Kidney epithelial cell (primary cell): ENCODE data around the gene HSD17B4. TPM values are rescaled to one million over a fixed set of nuclear protein-coding genes. Genes with fewer than 3 reads are reported as not detected.
A peak's percentile ranks its signal among the peaks of the same experiment; 100 is the strongest.

Experiments used
- DNase-seq: peaks from one replicate; pipeline ENCODE4 v3.0.0-alpha.2; 2010; ENCODE audit warnings: low read depth
- H3K27me3 ChIP-seq: 2 replicates; pipeline ENCODE4 v1.6.0; 2011; ENCODE audit warnings: low read length; ENCODE audit not compliant: control insufficient read depth, insufficient read depth
- H3K36me3 ChIP-seq: 2 replicates; pipeline ENCODE4 v1.5.1; 2011; ENCODE audit warnings: low read length; ENCODE audit not compliant: control insufficient read depth, insufficient read depth
- H3K4me3 ChIP-seq: 2 replicates; pipeline ENCODE4 v1.5.1; 2011; ENCODE audit warnings: low read depth, mild to moderate bottlenecking, control low read depth, low read length
- total RNA-seq: library from RNA; depleted of rRNA; stranded (reverse); fragments of >200 nt; gene quantifications from 2 replicates; pipeline ENCODE4 v1.2.3, GENCODE V29; 2015
- TF ChIP-seq, protein P1 (sequence below): IDR thresholded peaks from 2 replicates; pipeline ENCODE4 v1.5.1; 2011; ENCODE audit warnings: mild to moderate bottlenecking, moderate library complexity, low read length, control low read depth, inconsistent platforms; ENCODE audit not compliant: insufficient read depth, poor library complexity, severe bottlenecking

The HSD17B4 gene, protein sequence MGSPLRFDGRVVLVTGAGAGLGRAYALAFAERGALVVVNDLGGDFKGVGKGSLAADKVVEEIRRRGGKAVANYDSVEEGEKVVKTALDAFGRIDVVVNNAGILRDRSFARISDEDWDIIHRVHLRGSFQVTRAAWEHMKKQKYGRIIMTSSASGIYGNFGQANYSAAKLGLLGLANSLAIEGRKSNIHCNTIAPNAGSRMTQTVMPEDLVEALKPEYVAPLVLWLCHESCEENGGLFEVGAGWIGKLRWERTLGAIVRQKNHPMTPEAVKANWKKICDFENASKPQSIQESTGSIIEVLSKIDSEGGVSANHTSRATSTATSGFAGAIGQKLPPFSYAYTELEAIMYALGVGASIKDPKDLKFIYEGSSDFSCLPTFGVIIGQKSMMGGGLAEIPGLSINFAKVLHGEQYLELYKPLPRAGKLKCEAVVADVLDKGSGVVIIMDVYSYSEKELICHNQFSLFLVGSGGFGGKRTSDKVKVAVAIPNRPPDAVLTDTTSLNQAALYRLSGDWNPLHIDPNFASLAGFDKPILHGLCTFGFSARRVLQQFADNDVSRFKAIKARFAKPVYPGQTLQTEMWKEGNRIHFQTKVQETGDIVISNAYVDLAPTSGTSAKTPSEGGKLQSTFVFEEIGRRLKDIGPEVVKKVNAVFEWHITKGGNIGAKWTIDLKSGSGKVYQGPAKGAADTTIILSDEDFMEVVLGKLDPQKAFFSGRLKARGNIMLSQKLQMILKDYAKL
- 74.0 and 95.2 TPM in 2 replicates for total RNA-seq

DNA sequence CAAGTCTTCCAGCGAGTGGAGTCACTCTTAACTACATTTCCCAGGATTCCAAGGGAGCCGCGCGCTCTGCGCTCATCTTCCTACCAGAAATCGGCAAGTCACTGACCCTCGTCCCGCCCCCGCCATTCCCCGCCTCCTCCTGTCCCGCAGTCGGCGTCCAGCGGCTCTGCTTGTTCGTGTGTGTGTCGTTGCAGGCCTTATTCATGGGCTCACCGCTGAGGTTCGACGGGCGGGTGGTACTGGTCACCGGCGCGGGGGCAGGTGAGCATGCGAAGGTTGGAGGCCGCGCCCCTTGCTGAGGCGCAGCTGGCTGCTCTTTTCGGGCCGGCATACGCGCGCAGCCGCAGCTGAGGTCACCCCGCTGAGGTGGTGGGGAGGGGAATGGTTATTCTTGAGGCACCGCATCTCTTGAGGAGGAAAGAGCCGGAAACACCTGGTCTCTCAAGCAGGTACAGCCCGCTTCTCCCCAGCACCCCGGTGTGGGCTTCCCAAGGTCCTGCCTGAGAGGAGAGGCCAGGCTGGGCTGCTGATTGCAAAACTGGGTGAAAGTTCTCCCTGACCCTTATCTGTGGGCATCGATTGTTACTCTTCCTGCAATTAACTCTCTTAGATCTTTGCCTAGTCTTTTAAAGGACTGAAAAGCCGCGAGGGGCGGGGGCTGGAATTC, at the start of gene HSD17B4:
TSS of gene HSD17B4 (plus strand) at position 125 of the 667 bp plus-strand sequence. CDS start at position 204, 79 bp downstream.
- H3K4me3 ChIP-seq: peak within 1 kb of the TSS; percentile 94
- DNase-seq: peak; percentile 65
- H3K36me3 ChIP-seq: no peaks in the 10 kb centered on the region
- TF ChIP-seq, protein P1, sequence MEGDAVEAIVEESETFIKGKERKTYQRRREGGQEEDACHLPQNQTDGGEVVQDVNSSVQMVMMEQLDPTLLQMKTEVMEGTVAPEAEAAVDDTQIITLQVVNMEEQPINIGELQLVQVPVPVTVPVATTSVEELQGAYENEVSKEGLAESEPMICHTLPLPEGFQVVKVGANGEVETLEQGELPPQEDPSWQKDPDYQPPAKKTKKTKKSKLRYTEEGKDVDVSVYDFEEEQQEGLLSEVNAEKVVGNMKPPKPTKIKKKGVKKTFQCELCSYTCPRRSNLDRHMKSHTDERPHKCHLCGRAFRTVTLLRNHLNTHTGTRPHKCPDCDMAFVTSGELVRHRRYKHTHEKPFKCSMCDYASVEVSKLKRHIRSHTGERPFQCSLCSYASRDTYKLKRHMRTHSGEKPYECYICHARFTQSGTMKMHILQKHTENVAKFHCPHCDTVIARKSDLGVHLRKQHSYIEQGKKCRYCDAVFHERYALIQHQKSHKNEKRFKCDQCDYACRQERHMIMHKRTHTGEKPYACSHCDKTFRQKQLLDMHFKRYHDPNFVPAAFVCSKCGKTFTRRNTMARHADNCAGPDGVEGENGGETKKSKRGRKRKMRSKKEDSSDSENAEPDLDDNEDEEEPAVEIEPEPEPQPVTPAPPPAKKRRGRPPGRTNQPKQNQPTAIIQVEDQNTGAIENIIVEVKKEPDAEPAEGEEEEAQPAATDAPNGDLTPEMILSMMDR: no peak
- H3K27me3 ChIP-seq: no peaks in the 10 kb centered on the region

DNA sequence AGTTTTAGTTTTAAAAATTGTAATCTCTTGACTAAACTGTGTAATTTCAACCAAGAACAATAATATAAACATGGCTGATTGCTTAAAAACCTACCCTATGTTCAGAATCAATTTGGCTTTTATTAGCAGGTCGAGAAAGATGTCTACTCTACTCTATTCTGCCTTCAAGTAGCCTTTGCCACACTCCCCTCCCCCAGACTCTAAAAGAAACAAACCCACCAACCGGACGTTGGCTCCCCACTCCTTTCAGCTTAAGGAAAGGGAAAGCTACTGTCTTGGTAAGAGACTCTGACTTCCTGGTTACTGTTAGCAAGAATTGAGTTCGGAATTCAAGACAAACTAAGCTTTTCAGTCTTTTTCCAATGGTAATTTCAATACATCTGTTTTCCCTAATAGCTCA, 49.7 kb upstream of the HSD17B4 start:
- TF ChIP-seq, protein P1: no peak
- no peaks in the 10 kb centered on the region for H3K36me3 ChIP-seq
- DNase-seq: no peak
- H3K4me3 ChIP-seq: no peak overlapping the region
- no peaks in the 10 kb centered on the region for H3K27me3 ChIP-seq

DNA sequence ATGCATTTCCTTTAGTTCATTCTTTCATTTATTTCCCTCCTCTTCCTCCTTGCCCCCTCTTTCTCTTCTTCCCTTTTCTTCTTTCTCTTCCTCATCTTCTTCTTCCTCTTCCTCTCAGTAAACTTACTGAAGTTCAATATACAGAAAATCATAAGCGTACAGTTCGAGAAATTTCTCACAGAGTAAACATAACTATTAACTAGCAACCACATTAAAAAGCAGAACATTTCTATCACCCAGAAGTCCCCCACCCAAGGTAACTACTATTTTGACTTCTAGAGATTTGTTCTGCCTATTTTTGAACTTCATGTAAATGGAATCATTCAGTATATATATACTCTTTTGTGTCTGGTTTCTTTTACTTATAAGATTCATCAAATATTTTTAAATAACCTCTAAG, 48.3 kb upstream of the HSD17B4 start:
- H3K36me3 ChIP-seq: no peaks in the 10 kb centered on the region
- no peak for DNase-seq
- no peak overlapping the region for H3K4me3 ChIP-seq
- H3K27me3 ChIP-seq: no peaks in the 10 kb centered on the region
- TF ChIP-seq, protein P1: no peak

DNA sequence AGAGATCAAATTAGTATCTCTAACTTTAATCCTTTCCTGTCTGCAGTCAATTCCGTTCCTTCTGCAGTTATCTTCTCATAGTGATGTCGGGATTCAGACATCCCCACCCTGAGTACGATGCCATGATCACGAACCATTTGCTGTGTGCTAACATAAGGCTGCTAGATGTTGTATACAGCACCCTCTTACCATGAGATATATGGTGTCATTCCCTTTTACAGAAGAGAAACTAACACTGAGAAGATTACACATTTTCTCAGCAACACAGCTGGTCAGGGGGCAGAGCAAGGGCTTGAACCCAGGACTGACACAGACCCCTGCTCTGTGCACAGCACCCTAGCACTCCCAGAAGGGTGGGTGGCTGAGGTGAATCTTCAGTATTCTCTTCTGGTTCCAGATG, 46.9 kb upstream of the HSD17B4 start:
- no peaks in the 10 kb centered on the region for H3K36me3 ChIP-seq
- H3K4me3 ChIP-seq: no peak overlapping the region
- TF ChIP-seq, protein P1: no peak
- DNase-seq: no peak
- no peaks in the 10 kb centered on the region for H3K27me3 ChIP-seq

DNA sequence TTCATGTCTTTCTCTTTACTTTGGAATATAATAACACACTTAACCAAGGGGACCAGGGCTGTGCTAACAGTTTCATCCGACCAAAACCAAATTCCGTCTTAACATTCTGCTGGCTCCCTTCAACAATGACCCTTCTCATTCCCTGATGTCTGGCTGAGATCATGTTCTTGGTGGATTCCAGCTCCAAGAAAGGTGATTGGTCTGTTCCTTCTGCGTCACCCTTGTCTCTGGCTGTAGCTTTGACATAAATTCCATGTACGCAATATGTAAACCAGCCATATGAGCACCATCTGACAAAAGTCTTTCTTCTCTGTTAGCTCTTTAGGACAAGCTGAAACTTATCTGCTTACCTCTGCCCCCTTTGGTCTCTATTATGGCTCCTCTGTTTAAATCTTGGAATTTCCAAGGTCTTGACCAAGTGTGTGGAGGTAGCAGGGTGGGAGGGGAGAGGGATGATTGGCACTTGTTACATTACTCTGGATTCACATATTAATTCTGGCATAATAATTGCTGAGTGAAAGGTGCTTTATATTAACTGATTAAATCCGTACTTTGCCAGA, 45.7 kb upstream of the HSD17B4 start:
- H3K27me3 ChIP-seq: no peaks in the 10 kb centered on the region
- no peak for DNase-seq
- TF ChIP-seq, protein P1: no peak
- H3K4me3 ChIP-seq: no peak overlapping the region
- no peaks in the 10 kb centered on the region for H3K36me3 ChIP-seq
